Activated gamma-delta T cell (primary cell): Measurements from ENCODE around the gene CPN1.
"Not testable (repeated sequence)": the region's sequence is repeated elsewhere in the genome, so short reads cannot be mapped to it uniquely, and the experiment has no call there.

Experiments
- DNase-seq: peaks from one replicate; lab custom pipeline; 2025; lab: John Stamatoyannopoulos, UW
- total RNA-seq, 2 donors: gene quantifications; one replicate each; lab custom pipeline; 2026; lab: John Stamatoyannopoulos, UW

CPN1 gene
- 0 reads per million in 2 donors for total RNA-seq

GRCh38 chr10:100081075-100082001 lies at the start of gene CPN1:
CPN1 (minus strand) TSS chr10:100081869; CDS start chr10:100081625, 244 bp downstream.
- no peak for DNase-seq

DNA sequence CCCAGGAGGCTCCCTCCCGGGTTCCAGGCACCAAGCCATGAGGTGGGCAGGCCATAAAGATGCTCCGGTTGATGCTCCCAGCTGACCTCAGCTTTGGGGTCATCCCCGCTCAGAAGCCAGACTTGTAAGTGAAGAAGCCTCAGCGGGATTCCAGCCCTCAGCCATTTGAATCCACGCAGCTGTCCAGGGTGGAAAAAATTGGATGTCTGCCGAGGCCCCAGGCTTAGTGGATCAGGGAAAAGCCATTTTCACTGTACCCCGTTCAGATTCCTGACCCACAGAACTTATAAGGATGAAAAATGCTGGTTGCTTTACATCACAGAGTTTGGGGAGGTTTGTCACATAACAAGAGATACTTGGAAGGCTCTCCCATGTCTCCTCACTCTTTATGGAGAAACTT lies 49.2 kb upstream of the CPN1 start:
- DNase-seq = no peak

DNA sequence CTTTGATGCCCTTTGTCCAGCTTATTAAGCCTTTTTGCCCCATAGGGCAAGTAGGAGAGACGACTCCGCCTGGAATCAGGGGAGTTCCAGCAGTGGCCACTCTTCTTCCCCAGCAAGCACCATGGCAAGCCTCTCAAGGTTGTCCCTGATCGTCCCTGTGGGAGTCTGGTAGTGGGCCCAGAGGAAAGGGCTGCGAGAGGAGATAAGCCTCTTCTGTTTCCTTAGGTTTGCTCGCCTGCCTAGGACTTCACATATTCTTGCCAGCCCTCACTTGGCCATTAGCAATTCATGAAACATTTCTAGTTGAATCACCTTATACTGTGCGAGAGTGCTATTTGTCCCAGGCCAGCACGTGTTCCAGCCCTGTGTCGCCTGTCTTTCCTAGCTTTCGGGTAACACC lies 47.8 kb upstream of the CPN1 start:
- no peak for DNase-seq

DNA sequence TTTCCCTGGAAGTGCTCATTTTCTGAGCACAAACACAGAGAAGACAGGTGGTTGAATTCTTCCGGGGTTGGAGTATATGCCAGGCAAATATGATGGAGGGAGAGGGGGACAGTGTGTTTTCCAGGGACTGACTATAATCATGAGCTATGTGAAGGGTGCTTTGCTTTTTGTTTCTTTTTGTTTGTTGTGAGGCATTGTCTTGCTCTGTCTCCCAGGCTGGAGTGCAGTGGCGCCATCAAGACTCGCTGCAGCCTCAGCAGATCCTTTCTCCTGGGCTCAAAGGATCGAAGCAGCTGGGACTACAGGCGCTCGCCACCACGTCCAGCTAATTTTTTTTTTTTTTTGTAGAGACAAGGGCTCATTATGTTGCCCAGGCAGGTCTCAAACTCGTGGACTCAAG lies 47.3 kb upstream of the CPN1 start:
- no peak for DNase-seq

DNA sequence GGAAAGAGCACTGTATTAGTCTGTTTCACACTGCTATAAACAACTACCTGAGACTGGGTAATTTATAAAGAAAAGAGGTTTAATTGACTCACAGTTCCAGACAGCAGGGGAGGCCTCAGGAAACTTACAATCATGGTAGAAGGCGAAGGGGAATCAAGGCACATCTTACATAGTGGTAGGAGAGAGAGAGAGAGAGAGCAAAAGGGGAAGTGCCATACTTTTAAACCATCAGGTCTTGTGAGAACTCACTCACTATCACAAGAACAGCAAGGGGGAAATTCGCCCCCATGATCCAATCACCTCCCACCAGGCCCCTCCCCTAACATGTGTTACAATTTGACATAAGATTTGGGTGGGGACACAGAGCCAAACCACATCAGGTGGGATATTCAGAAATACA lies 43.7 kb upstream of the CPN1 start:
- DNase-seq = not testable (repeated sequence)

GRCh38 chr10:100124097-100124496 lies 42.4 kb upstream of the CPN1 start:
- no peak for DNase-seq

- no peak for DNase-seq
Observed at GRCh38 chr10:100122780-100123179, 41.1 kb upstream of the CPN1 start.

- no peak for DNase-seq
Observed at GRCh38 chr10:100120550-100120949, 38.9 kb upstream of the CPN1 start.

- DNase-seq = no peak
Observed at GRCh38 chr10:100119726-100120125, 38.1 kb upstream of the CPN1 start.

DNA sequence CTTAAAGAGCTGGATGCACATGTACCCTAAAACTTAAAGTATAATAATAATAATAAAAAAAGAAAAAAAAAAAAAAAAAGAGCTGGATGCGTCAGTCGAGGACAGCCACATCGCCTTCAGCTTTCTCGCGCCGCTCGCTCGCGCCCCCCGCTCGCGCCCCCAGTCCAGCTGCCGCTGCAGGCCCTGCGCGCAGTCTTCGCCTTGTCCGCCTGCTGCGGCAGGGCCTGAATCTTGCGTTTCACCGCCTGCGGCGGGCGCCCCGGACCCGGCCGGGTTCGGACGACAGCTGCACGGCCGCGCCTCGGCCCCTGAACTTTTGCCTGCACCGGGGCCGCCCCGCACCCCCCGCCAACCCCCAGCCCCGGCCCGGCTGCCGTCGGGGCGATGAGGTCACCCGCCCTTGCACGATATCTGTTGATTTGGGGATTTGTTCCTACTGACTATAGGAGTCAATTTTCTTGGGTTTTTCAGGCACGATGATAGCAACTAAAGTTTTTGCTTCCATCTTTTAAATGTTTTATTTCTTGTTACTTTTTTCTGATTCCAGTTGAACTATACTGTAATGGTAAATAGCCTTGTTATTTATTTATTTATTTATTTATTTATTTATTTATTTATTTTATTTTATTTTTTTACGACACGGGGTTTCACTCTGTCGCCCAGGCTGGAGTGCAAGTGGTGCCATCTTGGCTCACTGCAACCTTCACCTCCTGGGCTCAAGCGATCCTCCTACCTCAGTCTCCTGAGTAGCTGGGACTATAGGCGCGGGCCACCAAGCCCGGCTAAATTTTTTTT lies 33.5 kb upstream of the CPN1 start:
- DNase-seq = no peak

DNA sequence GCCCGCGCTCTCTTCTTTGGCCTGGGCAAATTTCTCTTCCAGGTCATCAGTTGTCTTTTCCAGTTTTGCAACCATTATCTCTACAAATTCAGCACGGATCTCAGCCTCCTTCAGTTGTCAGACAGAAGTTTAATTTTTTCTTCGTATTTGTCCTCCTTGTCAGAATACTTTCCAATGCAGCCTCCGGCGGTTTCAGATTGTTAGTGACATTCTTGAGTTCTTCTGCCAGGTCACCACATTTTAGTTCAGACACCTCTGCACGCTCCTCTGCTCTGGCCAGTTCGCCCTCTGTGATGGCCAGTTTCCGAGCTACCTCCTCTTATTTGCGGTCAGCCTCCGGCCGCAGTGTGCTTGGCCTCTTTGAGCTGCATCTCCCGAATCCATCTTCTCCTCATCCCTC lies 32.8 kb upstream of the CPN1 start:
- no peak for DNase-seq

DNA sequence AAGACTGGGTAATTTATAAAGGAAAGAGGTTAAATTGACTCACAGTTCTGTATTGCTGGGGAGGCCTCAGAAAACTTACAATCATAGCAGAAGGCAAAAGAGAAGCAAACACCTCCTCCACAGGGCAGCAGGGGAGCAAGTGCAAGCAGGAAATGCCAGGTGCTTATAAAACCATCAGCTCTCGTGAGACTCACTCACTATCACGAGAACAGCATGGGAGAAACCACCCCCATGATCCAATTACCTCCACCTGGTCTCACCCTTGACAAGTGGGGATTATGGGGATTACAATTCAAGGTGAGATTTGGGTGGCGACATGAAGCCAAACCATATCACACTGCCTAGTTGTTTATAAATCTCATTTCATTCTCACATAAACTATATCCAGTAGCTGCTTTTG lies 28.0 kb upstream of the CPN1 start:
- DNase-seq = no peak

DNA sequence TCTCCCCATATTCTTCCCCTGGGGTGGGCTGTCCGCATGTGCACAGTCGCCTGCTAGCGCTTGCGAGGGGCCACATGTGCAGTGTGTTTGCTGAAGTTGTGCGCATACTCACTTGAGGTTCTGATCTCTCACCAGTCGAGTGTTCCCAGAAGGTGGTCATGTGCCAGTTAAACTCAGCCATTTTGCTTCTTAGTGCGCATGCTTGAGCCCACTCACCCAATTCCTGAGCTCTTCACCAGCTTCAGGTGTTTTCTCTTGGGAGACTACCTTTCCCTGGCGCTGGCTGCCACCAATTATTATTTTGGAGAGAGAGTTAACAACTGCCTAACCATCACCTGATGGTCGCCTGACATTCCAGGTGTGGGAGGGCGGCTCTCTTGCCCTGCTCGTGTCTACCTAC lies 25.2 kb upstream of the CPN1 start:
- DNase-seq = no peak

- no peak for DNase-seq
Observed at GRCh38 chr10:100104300-100104699, 22.6 kb upstream of the CPN1 start.

DNA sequence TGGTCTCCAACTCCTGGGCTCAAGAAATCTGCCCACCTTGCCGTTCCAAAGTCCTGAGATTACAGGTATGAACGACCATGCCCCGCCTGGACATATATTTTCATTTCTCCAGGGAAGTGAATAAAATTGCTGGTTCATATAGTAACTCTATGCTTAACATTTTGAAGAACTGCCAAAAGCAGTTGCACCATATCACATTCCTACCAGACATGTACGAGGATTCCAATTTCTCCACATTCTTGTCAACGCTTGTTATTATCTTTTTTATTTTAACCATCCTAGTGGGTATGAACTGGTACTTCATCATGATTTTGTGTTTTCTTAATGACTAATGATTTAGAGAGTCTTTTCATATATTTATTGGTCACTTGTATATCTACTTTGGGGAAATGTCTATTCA lies 21.9 kb upstream of the CPN1 start:
- no peak for DNase-seq

DNA sequence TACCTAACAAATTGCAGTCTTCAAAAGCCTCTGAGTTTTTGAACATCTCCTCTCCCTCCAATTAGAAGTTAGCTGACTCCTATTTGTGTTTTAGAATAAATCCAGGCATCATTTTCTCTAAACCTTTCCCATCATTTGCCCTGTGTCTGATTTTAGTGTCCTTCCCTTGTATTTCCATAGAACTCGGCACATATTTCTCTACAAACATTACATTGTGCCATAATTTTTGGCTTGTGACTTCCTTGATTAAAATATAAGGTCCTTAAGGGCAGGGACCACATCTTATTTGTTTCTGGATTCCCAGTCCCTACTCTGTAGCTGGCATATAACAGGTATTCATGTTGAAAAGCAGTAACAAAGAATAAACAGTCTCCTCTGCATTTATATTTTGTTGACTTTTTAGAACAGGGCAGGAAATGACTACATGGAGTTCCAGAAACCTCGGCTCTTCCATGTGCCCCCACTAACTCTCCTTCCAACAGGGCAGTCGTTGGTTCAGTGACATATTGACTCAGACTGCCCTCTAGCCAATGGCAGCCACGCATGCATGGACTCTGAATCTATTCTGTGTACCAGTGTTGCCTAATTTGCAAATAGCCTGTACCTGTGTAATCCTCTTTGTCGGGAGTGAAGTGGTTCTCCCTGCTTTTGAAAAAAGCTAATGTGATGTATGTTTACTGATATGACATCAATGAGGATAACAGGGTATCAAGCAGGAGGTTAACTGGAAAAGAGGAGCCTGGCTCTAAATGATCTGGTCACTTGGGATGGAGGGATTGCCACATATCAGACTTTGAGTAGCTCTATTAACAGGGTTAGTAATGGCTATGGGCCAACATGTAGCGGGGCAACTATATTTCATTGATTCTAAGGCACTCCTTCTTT lies 19.8 kb upstream of the CPN1 start:
- DNase-seq = no peak

DNA sequence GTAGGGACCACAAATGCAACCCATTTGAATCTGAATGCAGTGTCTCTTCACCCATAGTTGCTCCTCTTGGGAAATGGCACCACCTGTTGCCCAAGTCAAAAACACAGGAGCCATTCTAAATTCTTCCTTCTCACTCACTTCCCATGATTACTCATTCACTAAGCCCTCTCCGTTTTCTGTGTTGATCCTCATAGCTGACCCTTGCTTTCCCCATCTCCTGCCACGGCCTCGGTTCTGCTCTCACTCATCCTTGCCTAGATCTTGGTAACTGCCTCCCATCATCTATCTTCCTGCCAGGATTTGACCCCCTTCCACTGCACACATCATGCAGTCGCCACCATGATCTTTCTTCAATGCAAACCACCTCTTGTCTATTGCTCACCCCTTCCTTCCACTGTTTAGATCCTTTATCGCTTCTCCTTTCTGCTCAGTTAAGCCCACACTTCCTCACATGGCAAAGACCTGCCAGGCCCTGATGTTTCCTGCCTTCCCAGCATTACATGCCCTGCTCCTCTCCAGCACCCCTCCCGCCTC lies 19.0 kb upstream of the CPN1 start:
- no peak for DNase-seq

- DNase-seq = no peak
Observed at GRCh38 chr10:100089241-100089640, 7.6 kb upstream of the CPN1 start.

- DNase-seq = not testable (repeated sequence)
Observed at GRCh38 chr10:100086708-100087107, 5.0 kb upstream of the CPN1 start.

DNA sequence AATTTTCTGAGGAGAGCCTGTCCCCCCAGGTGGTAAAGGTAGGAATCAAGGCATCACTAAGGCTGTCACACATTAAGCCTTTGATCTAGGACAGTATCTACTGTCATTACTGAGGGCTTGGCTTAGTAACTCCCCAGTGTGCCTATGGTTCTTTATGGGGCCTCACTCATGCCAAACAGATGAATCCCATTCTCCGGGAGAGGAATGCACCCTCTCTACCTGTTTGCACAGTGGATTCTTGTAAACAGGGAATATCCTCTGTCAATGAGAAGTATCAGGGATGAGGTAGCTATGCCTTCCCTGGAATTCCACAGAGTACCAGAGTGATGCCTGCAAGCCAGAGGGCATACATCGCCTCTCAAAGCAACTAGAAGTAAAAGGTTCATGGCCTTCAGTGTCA lies 3.9 kb upstream of the CPN1 start:
- no peak for DNase-seq

DNA sequence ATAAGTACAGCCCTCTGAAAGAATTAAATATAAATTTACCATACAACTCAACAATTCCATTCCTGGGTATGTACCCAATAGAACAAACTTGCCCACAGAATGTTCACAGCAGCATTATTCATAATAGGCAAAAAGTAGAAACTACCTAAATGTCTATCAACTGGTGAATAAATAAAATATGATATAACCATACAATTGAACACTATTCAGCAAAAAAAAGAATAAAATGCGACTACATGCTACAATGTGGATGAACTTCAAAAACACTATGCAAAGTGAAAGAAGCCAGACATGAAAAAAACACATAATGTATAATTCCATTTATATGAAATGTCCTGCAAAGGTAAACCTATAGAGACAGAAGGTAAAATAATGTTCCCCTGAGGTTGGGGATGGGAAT lies 2.0 kb upstream of the CPN1 start:
- no peak for DNase-seq

DNA sequence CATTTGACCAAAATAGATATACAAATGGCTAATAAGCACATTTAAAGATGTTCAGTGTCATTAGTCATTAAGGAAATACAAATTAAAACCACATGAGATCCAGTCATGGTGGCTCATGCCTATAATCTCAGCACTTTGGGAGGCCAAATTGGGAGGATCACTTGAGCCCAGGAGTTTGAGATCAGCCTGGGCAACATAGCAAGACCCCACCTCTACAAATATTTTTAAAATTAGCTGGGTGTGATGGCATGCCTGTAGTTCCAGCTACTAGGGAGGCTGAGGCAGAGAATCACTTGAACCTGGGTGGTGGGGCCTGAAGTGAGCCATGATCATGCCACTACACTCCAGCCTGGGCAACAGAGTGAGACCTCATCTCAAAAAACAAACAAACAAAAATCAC lies 607 bp upstream of the CPN1 start:
- not testable (repeated sequence) for DNase-seq
